Keratinocyte (primary cell): ENCODE measurements around the gene PEAK3. TPM values are rescaled to one million over a fixed set of nuclear protein-coding genes. Genes with fewer than 3 reads are reported as not detected.

Source experiments
- DNase-seq: peaks from one replicate; pipeline ENCODE4 v3.0.0-alpha.2; 2011; ENCODE audit warnings: low read depth, missing footprints, low spot score
- FAIRE-seq: peaks from 2 replicates; lab custom pipeline; 2011; peaks lifted over from hg19 to GRCh38; lab: Jason Lieb, UNC
- H2AFZ ChIP-seq: 2 replicates; pipeline ENCODE4 v1.6.0; 2012; ENCODE audit warnings: low read length, control low read depth, inconsistent platforms; ENCODE audit not compliant: control insufficient read depth
- H3K27ac ChIP-seq: 2 replicates; pipeline ENCODE4 v1.5.1; 2011; ENCODE audit warnings: low read length; ENCODE audit not compliant: control insufficient read depth, insufficient read depth
- H3K27me3 ChIP-seq: 3 replicates; pipeline ENCODE4 v1.6.0; 2011; ENCODE audit warnings: low read length; ENCODE audit not compliant: control insufficient read depth, insufficient read depth; ENCODE audit errors: extremely low read depth
- H3K36me3 ChIP-seq, 2 experiments: 2 replicates in 1 of 2; 3 replicates in 1 of 2; pipeline ENCODE4 v1.5.1; 2011; ENCODE audit warnings: low read length in 2 of 2, mild to moderate bottlenecking in 1 of 2; ENCODE audit not compliant: control insufficient read depth in 2 of 2, insufficient read depth in 2 of 2; ENCODE audit errors: extremely low read depth in 1 of 2
- H3K4me1 ChIP-seq: 3 replicates; pipeline ENCODE4 v1.5.1; 2011; ENCODE audit warnings: low read length; ENCODE audit not compliant: control insufficient read depth, insufficient read depth; ENCODE audit errors: extremely low read depth
- H3K4me2 ChIP-seq: 3 replicates; pipeline ENCODE4 v1.6.0; 2011; ENCODE audit warnings: low read depth, low read length; ENCODE audit not compliant: control insufficient read depth, insufficient read depth; ENCODE audit errors: extremely low read depth
- H3K4me3 ChIP-seq, 3 experiments: fragments of 200-600 bp in 1 of 3; sonication (generic) in 1 of 3; 2 replicates in 2 of 3; 3 replicates in 1 of 3; pipeline ENCODE4 v1.5.1; 2011 to 2016; ENCODE audit warnings: low read length in 3 of 3, mild to moderate bottlenecking in 3 of 3, control low read depth in 2 of 3, inconsistent platforms in 1 of 3, low read depth in 1 of 3, mixed read lengths in 1 of 3, mixed run types in 1 of 3, moderate library complexity in 1 of 3; ENCODE audit not compliant: control insufficient read depth in 2 of 3, insufficient read depth in 2 of 3; ENCODE audit errors: extremely low read depth in 1 of 3
- H3K79me2 ChIP-seq: 2 replicates; pipeline ENCODE4 v1.6.0; 2012; ENCODE audit warnings: low read length; ENCODE audit not compliant: control insufficient read depth, insufficient read depth
- H3K9ac ChIP-seq: 3 replicates; pipeline ENCODE4 v1.6.0; 2011; ENCODE audit warnings: low read length; ENCODE audit not compliant: control insufficient read depth, insufficient read depth; ENCODE audit errors: extremely low read depth
- H3K9me1 ChIP-seq: 3 replicates; pipeline ENCODE4 v1.6.0; 2011; ENCODE audit warnings: low read length; ENCODE audit not compliant: control insufficient read depth, insufficient read depth; ENCODE audit errors: extremely low read depth
- H3K9me3 ChIP-seq: 2 replicates; pipeline ENCODE4 v1.5.1; 2012; ENCODE audit warnings: low read depth, low read length; ENCODE audit not compliant: control insufficient read depth
- H4K20me1 ChIP-seq: 3 replicates; pipeline ENCODE4 v1.6.0; 2011; ENCODE audit warnings: low read length; ENCODE audit not compliant: control insufficient read depth, insufficient read depth; ENCODE audit errors: extremely low read depth
- EZH2 ChIP-seq: IDR thresholded peaks from one replicate; pipeline ENCODE4 v1.6.1; 2012; ENCODE audit warnings: inconsistent platforms, mild to moderate bottlenecking, low read length, moderate library complexity
- dilution Hi-C: fragments of 300-500 bp; cut with MboI; formaldehyde crosslinking; loops from one replicate; pipeline ENCODE4 v1.7.0; 2020; ENCODE audit warnings: low sequenced_read_pairs; ENCODE audit not compliant: extremely low pct_ligation_motif_present
- polyA plus RNA-seq, 5 experiments: library from polyadenylated mRNA; depleted of rRNA in 3 of 5; stranded (reverse) in 3 of 5; stranded (forward) in 1 of 5; unstranded in 1 of 5; fragments of >200 nt; gene quantifications; 1 replicate in 1 of 5; 2 replicates in 3 of 5; 3 replicates in 1 of 5; pipeline versions ENCODE4 v1.2.1 to v1.2.3, GENCODE V29; 2011 to 2012; ENCODE audit warnings: missing spikeins in 2 of 5, low read depth in 1 of 5, low replicate concordance in 1 of 5
- TF ChIP-seq, protein P1 (sequence below), 3 experiments: IDR thresholded peaks in 1 of 3; conservative IDR thresholded peaks in 1 of 3; optimal IDR thresholded peaks in 1 of 3; 2 replicates in 2 of 3; 3 replicates in 1 of 3; pipeline versions ENCODE3 to v1.5.1; 2011; ENCODE audit warnings: low read length in 3 of 3, mild to moderate bottlenecking in 3 of 3, moderate library complexity in 2 of 3, control low read depth in 1 of 3, inconsistent platforms in 1 of 3; ENCODE audit not compliant: insufficient read depth in 2 of 3; ENCODE audit errors: extremely low read depth in 1 of 3

The PEAK3 gene
- polyA plus RNA-seq, 1 donor (not counting 4 experiments of a cell fraction or from before 2014, with no cell fraction given), result not detected

DNA sequence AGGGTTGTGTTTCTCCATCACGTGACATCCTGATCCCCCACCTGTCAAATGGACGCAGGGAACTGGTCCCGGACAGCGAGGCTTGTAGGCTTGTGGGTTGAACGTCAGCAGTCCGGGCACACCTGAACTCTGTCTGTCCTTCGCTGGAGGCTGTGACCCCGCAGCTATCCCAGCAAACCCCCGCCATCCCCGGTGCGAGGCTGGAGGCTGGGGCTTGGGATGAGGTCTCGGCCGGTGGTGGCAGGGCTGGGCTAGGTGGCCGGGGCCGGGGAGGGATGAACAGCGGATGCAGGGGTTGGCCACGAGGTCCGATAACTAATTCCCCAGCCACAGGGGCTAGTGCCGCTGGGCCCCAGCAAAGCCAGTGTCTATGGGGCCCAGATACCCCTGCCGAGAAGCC is 37.6 kb upstream of the PEAK3 start:
- TF ChIP-seq, protein P1, sequence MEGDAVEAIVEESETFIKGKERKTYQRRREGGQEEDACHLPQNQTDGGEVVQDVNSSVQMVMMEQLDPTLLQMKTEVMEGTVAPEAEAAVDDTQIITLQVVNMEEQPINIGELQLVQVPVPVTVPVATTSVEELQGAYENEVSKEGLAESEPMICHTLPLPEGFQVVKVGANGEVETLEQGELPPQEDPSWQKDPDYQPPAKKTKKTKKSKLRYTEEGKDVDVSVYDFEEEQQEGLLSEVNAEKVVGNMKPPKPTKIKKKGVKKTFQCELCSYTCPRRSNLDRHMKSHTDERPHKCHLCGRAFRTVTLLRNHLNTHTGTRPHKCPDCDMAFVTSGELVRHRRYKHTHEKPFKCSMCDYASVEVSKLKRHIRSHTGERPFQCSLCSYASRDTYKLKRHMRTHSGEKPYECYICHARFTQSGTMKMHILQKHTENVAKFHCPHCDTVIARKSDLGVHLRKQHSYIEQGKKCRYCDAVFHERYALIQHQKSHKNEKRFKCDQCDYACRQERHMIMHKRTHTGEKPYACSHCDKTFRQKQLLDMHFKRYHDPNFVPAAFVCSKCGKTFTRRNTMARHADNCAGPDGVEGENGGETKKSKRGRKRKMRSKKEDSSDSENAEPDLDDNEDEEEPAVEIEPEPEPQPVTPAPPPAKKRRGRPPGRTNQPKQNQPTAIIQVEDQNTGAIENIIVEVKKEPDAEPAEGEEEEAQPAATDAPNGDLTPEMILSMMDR (optimal IDR thresholded peaks at IDR 0.05 in 1 of 3, IDR thresholded peaks at IDR 0.05 in 1 of 3, conservative IDR thresholded peaks at IDR 0.05 in 1 of 3; ENCODE audit: extremely low read depth in 1 of 3, insufficient read depth in 2 of 3, low read length in 3 of 3), result no peak
- no peak for TF ChIP-seq EZH2
- H3K9ac ChIP-seq, result no peak overlapping the region
- FAIRE-seq, result no peak
- peaks cover 5 to 11% of the 10 kb centered on the region in 2 experiments for H3K36me3 ChIP-seq
- no peak overlapping the region for H3K27ac ChIP-seq
- no peak overlapping the region for H3K4me3 ChIP-seq
- H4K20me1 ChIP-seq, result no peaks in the 10 kb centered on the region
- peaks cover 3% of the 10 kb centered on the region for H3K79me2 ChIP-seq
- no peak overlapping the region for H2AFZ ChIP-seq
- peaks cover 2% of the 10 kb centered on the region for H3K4me1 ChIP-seq
- no peak overlapping the region for H3K4me2 ChIP-seq
- DNase-seq, result no peak
- dilution Hi-C loops, result no loop called here
- no peaks in the 10 kb centered on the region for H3K27me3 ChIP-seq
- H3K9me1 ChIP-seq, result no peaks in the 10 kb centered on the region
- no peaks in the 10 kb centered on the region for H3K9me3 ChIP-seq

DNA sequence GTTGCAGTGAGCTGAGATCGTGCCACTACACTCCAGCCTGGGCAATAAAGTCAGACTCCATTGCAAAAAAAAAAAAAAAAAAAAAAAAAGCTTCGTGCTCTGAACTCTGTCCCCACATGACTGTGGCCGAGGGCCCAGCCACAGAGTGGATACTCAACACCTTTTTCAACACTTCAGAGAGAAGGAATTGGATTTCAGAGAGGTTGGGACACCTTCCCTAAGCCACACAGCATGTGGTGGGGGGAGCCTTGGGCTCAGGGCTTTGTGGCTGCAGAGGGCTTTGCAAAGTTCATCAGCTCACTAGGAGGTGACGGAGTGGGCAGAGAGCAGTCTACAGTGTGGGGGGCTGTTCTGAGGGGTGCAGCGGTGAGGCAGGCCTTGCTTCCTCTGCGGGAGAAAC is 36.9 kb upstream of the PEAK3 start:
- FAIRE-seq (no peak), DNase-seq (no peak)
- no peaks in the 10 kb centered on the region for H3K27me3 ChIP-seq
- H3K79me2 ChIP-seq, result no peaks in the 10 kb centered on the region
- no peak overlapping the region for H2AFZ ChIP-seq
- no peaks in the 10 kb centered on the region for H3K9me3 ChIP-seq
- TF ChIP-seq, protein P1 (optimal IDR thresholded peaks at IDR 0.05 in 1 of 3, IDR thresholded peaks at IDR 0.05 in 1 of 3, conservative IDR thresholded peaks at IDR 0.05 in 1 of 3; ENCODE audit: extremely low read depth in 1 of 3, insufficient read depth in 2 of 3, low read length in 3 of 3), result no peak
- no peak for TF ChIP-seq EZH2
- no peak overlapping the region for H3K4me3 ChIP-seq
- H3K27ac ChIP-seq, result no peak overlapping the region
- H4K20me1 ChIP-seq, result no peaks in the 10 kb centered on the region
- dilution Hi-C loops, result no loop called here
- H3K36me3 ChIP-seq, result peaks cover 3 to 5% of the 10 kb centered on the region in 2 experiments
- H3K9me1 ChIP-seq, result no peaks in the 10 kb centered on the region
- no peak overlapping the region for H3K4me2 ChIP-seq
- H3K4me1 ChIP-seq, result peaks cover 2% of the 10 kb centered on the region
- no peak overlapping the region for H3K9ac ChIP-seq
